GM23248 (cell line): ENCODE data around the gene WNT9B. TPM values are rescaled to one million over a fixed set of nuclear protein-coding genes. Genes with fewer than 3 reads are reported as not detected.

ENCODE experiments used
- DNase-seq: peaks from one replicate; pipeline ENCODE4 v3.0.0-alpha.2; 2015
- H2AFZ ChIP-seq: fragments of 200-600 bp; sonication (generic); 2 replicates; pipeline ENCODE4 v1.6.1; 2016; ENCODE audit warnings: antibody characterized with exemption
- H3F3A ChIP-seq: fragments of 200-600 bp; sonication (generic); 2 replicates; pipeline ENCODE4 v1.6.1; 2016; ENCODE audit warnings: mild to moderate bottlenecking, antibody characterized with exemption, mixed run types; ENCODE audit not compliant: insufficient read depth
- H3K27ac ChIP-seq: fragments of 200-600 bp; sonication (generic); 2 replicates; pipeline ENCODE4 v1.5.1; 2016; ENCODE audit warnings: mild to moderate bottlenecking
- H3K27me3 ChIP-seq: fragments of 200-600 bp; sonication (generic); replicated peaks from 2 replicates; pipeline ENCODE4 v1.6.1; 2016; ENCODE audit warnings: mild to moderate bottlenecking; ENCODE audit not compliant: insufficient read depth
- H3K36me3 ChIP-seq: fragments of 200-600 bp; sonication (generic); 2 replicates; pipeline ENCODE4 v1.6.1; 2016; ENCODE audit warnings: low read depth, mild to moderate bottlenecking
- H3K4me1 ChIP-seq: fragments of 200-600 bp; sonication (generic); 2 replicates; pipeline ENCODE4 v1.6.1; 2016; ENCODE audit warnings: mild to moderate bottlenecking; ENCODE audit not compliant: insufficient read depth
- H3K4me2 ChIP-seq: fragments of 200-600 bp; sonication (generic); one replicate; pipeline ENCODE4 v1.6.1; 2016; ENCODE audit warnings: mild to moderate bottlenecking; ENCODE audit not compliant: unreplicated experiment
- H3K4me3 ChIP-seq: fragments of 200-600 bp; sonication (generic); 2 replicates; pipeline ENCODE4 v1.5.1; 2016; ENCODE audit warnings: mild to moderate bottlenecking
- H3K79me2 ChIP-seq: fragments of 200-600 bp; sonication (generic); 2 replicates; pipeline ENCODE4 v1.6.1; 2016; ENCODE audit warnings: mild to moderate bottlenecking; ENCODE audit not compliant: insufficient read depth
- H3K9ac ChIP-seq: fragments of 200-600 bp; sonication (generic); 2 replicates; pipeline ENCODE4 v1.6.1; 2016; ENCODE audit warnings: mild to moderate bottlenecking
- H3K9me2 ChIP-seq: fragments of 200-600 bp; sonication (generic); 2 replicates; pipeline ENCODE4 v1.6.1; 2016; ENCODE audit warnings: mixed run types, mild to moderate bottlenecking, moderate library complexity; ENCODE audit not compliant: insufficient read depth
- H3K9me3 ChIP-seq: fragments of 200-600 bp; sonication (generic); one replicate; pipeline ENCODE4 v1.6.1; 2017; ENCODE audit warnings: low read depth
- H4K20me1 ChIP-seq: fragments of 200-600 bp; sonication (generic); 2 replicates; pipeline ENCODE4 v1.6.0; 2016; ENCODE audit not compliant: insufficient read depth
- EZH2 ChIP-seq: fragments of 200-600 bp; sonication (generic); IDR thresholded peaks from 2 replicates; pipeline ENCODE4 v1.6.1; 2018; ENCODE audit warnings: antibody characterized with exemption, mild to moderate bottlenecking; ENCODE audit not compliant: insufficient read depth, poor library complexity, severe bottlenecking
- EZH2phosphoT487 ChIP-seq: fragments of 200-600 bp; sonication (generic); IDR thresholded peaks from 2 replicates; pipeline ENCODE4 v1.6.1; 2018; ENCODE audit warnings: antibody characterized with exemption, moderate library complexity, mild to moderate bottlenecking, low read depth; ENCODE audit not compliant: insufficient read depth
- WGBS, 2 experiments: methylation state at CpG; one replicate each; pipeline ENCODE4 v1.1.6; 2015 to 2017; ENCODE audit warnings: low lambda C conversion rate in 2 of 2, low coverage in 1 of 2; ENCODE audit errors: missing lambda C conversion rate in 2 of 2; 5-methylcytosine and 5-hydroxymethylcytosine counted together
- in situ Hi-C: fragments of 300-500 bp; cut with MboI; formaldehyde crosslinking; loops from 2 replicates; pipeline ENCODE4 v1.15.0; 2020
- polyA plus RNA-seq: library from polyadenylated mRNA; unstranded; fragments of >200 nt; fragmentation: Nextera tagmentation; extraction: Ambion mirVana; gene quantifications from 2 replicates; pipeline ENCODE4 v1.2.1, GENCODE V29; 2016
- total RNA-seq: library from RNA; depleted of rRNA; stranded (reverse); fragments of >200 nt; shearing (Covaris generic); gene quantifications from 2 replicates; pipeline ENCODE4 v1.2.3, GENCODE V29; 2014

WNT9B gene
- total and polyA plus RNA-seq, 2 experiments from 2014 or later: not detected

DNA sequence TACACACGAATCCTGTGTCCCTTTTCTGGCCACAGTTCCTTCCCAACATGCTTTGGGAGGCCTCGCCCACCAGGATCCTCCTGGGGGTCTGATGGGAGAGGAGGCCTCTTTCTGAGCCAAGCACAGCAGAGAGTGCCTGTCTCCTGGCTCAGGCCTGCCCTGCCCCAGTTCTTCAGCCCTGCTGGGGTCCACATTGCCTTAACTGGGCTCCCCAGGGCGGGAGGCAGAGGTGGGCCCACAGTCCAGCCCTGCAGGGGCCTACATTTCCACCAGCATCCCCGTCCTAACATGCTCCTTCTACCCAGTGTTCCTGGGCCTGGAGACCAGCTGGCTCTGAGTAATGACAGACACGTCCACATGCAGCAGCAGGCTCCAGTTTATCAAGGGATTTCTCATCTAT lies 29.6 kb downstream of the WNT9B start:
- H3K27me3 ChIP-seq: peaks cover 28% of the 10 kb centered on the region; the same call in 1 of the 2 replicates
- H2AFZ ChIP-seq: no peak overlapping the region
- no peaks in the 10 kb centered on the region for H3K9me2 ChIP-seq
- no peak for TF ChIP-seq EZH2
- TF ChIP-seq EZH2phosphoT487: no peak
- DNase-seq: no peak
- H3K36me3 ChIP-seq: no peaks in the 10 kb centered on the region
- H3F3A ChIP-seq: no peaks in the 10 kb centered on the region
- H3K27ac ChIP-seq: no peak overlapping the region
- H3K4me1 ChIP-seq: no peaks in the 10 kb centered on the region
- in situ Hi-C loops: no loop called here
- no peaks in the 10 kb centered on the region for H4K20me1 ChIP-seq
- no peaks in the 10 kb centered on the region for H3K9me3 ChIP-seq
- H3K9ac ChIP-seq: no peak overlapping the region
- H3K79me2 ChIP-seq: no peaks in the 10 kb centered on the region
- no peak overlapping the region for H3K4me2 ChIP-seq
- H3K4me3 ChIP-seq: no peak overlapping the region
- 22 to 28% methylated on average over 5 of the region's 5 CpGs for WGBS, 2 experiments

DNA sequence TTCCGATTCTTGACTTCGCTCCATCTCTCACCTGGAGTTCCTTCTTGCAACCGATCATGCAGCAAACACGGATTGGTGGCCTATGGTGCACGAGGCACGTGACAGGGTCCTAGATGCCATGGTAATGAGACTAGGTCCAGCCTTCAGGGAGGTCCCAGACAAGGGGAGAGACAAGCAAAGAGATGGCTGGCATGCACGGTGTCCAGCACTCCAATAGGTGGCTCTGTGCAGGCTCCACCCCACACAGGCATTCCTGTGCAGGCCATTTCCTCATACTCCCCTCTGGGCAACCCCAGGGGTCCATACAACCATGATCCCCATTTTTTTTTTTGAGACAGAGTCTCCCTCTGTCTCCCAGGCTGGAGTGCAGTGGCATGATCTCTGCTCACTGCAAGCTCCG lies 31.3 kb downstream of the WNT9B start:
- in situ Hi-C loops: no loop called here
- Histone ChIP-seq H3K4me1 (no peaks in the 10 kb centered on the region), H3K27me3 (peaks cover 42% of the 10 kb centered on the region), H3K9me2 (no peaks in the 10 kb centered on the region), H2AFZ (no peak overlapping the region), H3K79me2 (no peaks in the 10 kb centered on the region), H3F3A (no peaks in the 10 kb centered on the region), H3K9me3 (no peaks in the 10 kb centered on the region), H3K36me3 (no peaks in the 10 kb centered on the region), H3K27ac (no peak overlapping the region), H3K4me3 (no peak overlapping the region), H3K4me2 (no peak overlapping the region), H3K9ac (no peak overlapping the region), H4K20me1 (no peaks in the 10 kb centered on the region)
- DNase-seq: no peak
- no peak for TF ChIP-seq EZH2
- TF ChIP-seq EZH2phosphoT487: no peak
- 70 to 71% methylated on average over 8 of the region's 8 CpGs for WGBS, 2 experiments

DNA sequence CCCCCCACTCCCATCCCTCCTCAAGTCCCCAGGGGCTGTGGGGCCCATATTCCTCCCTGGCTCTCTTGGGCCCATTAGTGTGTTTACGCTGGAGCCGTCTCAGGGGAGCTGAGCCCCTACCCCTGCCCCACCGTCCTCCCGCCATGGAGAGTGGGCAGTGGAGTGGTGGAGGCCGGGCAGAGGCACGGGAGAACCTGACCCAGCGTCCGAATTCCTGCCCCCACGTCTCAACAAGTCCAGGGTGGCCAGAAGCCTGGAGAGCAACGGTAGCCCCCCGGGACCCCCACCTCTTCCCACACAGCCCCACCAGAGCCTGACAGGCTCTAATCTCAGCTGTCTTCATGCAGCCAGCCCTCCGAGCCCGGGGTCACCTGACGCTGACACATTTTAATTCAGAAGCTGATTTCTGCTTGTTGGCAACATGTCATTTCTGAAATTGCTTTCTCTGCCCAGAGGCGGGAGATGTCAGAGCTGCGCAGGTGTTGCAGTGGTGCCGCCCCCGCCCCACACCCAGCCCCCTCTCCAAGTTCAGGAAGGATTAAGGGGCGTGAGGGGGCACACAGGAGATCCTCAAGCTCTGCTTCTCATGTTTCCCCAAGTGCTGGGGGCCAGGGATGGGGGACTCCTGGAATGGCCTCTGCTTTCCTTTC lies 32.6 kb downstream of the WNT9B start:
- no peaks in the 10 kb centered on the region for H3F3A ChIP-seq
- H2AFZ ChIP-seq: no peak overlapping the region
- DNase-seq: no peak
- H3K4me2 ChIP-seq: no peak overlapping the region
- H3K4me1 ChIP-seq: no peaks in the 10 kb centered on the region
- H3K27me3 ChIP-seq: peaks cover 36% of the 10 kb centered on the region
- H3K79me2 ChIP-seq: no peaks in the 10 kb centered on the region
- no peak overlapping the region for H3K27ac ChIP-seq
- H3K9ac ChIP-seq: no peak overlapping the region
- TF ChIP-seq EZH2 (no peak), EZH2phosphoT487 (no peak)
- no peaks in the 10 kb centered on the region for H3K9me2 ChIP-seq
- H4K20me1 ChIP-seq: no peaks in the 10 kb centered on the region
- in situ Hi-C loops: no loop called here
- H3K9me3 ChIP-seq: no peaks in the 10 kb centered on the region
- 28 to 29% methylated on average over 19 of the region's 19 CpGs for WGBS, 2 experiments
- no peaks in the 10 kb centered on the region for H3K36me3 ChIP-seq
- H3K4me3 ChIP-seq: no peak overlapping the region

GRCh38 chr17:46884552-46884951 lies 33.2 kb downstream of the WNT9B start:
- H3K9ac ChIP-seq: no peak overlapping the region
- no peak overlapping the region for H3K4me2 ChIP-seq
- no peak for TF ChIP-seq EZH2
- TF ChIP-seq EZH2phosphoT487: no peak
- H3K27me3 ChIP-seq: peaks cover 40% of the 10 kb centered on the region
- no peak for DNase-seq
- in situ Hi-C loops: no loop called here
- H3K9me3 ChIP-seq: no peaks in the 10 kb centered on the region
- H3K9me2 ChIP-seq: no peaks in the 10 kb centered on the region
- no peaks in the 10 kb centered on the region for H3K79me2 ChIP-seq
- no peak overlapping the region for H3K4me3 ChIP-seq
- WGBS, 2 experiments: 51 to 56% methylated on average over 7 of the region's 7 CpGs
- no peak overlapping the region for H2AFZ ChIP-seq
- no peaks in the 10 kb centered on the region for H3F3A ChIP-seq
- no peaks in the 10 kb centered on the region for H3K4me1 ChIP-seq
- H3K27ac ChIP-seq: no peak overlapping the region
- H4K20me1 ChIP-seq: no peaks in the 10 kb centered on the region
- no peaks in the 10 kb centered on the region for H3K36me3 ChIP-seq
